Hematopoietic multipotent progenitor cell (in vitro differentiated cells): ENCODE data around the gene ACOD1. TPM values are rescaled to one million over a fixed set of nuclear protein-coding genes. Genes with fewer than 3 reads are reported as not detected.
"Not testable (repeated sequence)": the region's sequence is repeated elsewhere in the genome, so short reads cannot be mapped to it uniquely, and the experiment has no call there.

ENCODE experiments used
- DNase-seq, 3 donors: peaks; one replicate each; pipeline ENCODE4 v3.0.0-alpha.2; 2011 to 2015; ENCODE audit warnings: low read depth in 2 of 3, low spot score in 2 of 3
- total RNA-seq: library from RNA; depleted of rRNA; stranded (reverse); fragments of >200 nt; gene quantifications from one replicate; pipeline ENCODE4 v1.2.3, GENCODE V29; 2012

Gene ACOD1
- total RNA-seq: not detected

DNA sequence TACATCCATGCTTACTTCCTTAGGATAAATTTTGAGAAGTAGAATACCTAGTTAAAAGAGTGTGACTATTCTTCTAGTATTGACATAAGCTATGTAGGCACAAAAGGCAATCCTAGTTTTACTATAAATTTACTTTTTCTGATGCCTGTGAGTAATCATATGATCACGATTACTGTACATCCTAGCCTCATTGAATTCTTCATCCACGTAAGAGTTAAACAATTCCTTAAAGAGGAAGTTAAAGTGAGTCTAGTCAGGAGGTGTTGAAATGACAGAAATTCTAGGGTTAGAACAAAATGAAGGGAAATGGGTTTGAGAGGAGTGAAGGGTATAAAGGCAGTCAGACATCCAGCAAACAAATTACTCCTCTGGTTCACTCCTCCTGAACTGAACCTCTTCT lies at the start of gene ACOD1:
TSS of gene ACOD1 (plus strand) at position 363 of the 400 bp plus-strand sequence. CDS start 48 bp downstream, outside the sequence.
- no peak for DNase-seq

DNA sequence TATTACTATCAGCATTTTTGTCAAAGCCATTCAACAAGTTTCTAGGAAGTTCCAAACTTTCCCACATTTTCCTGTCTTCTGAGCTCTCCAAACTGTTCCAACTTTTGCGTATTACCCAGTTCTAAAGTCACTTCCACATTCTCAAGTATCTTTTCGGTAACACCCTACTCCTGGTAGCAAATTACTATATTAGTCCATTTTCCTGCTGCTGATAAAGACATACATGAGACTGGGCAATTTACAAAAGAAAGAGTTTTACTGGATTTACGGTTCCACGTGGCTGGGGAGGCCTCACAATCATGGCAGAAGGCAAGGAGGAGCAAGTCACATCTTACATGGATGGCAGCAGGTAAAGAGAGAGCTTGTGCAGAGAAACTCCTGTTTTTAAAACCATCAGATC lies 49.2 kb upstream of the ACOD1 start:
- DNase-seq: not testable (repeated sequence)

DNA sequence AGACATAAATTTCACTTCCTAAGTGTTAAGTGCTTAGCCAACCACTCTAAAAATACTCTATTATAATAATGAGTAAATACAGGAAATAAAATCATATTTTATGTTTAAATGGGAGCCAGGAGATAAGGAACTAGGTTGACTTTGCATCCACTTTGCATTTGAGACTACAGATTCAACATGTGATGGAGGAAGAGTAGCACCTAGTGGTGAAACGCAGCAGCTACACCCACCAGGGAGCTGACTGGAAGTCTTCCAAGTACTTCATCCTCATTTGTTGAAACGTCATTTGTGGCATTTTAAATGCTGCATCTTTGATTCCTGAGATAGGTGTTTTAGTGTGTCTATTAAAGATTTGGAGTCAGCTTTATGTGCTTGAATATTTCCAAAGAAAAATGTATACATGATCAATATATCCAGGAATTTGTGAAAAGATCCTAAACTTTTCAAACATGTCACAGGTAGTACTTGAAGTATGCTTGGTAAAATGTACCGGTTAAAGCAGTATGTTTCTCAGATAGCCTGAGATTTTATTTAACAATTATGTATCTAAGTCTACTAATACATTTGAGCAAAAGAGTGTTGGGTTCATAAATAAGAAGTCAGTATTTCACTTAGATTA lies 44.7 kb upstream of the ACOD1 start:
- peak; percentile 32 to 85 (median 67) for DNase-seq

DNA sequence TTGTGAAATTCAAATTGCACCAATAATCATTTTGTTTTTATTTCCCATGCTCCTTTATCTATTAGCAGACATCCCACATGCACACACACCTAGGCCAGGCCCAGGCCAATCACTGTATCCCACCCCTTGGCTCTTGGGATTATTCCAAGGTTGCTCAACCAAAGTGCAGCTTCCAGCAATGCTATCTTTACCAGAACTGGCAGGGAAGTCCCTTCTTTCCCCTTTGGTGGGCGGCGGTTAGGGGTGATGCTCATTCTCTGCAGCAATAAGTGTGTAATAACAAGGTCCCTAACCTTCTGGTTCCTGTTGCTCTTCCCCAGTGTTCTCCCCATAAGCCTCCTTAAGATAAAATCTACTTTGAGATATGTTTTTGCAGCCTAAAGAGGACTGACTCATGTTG lies 43.8 kb upstream of the ACOD1 start:
- no peak for DNase-seq

DNA sequence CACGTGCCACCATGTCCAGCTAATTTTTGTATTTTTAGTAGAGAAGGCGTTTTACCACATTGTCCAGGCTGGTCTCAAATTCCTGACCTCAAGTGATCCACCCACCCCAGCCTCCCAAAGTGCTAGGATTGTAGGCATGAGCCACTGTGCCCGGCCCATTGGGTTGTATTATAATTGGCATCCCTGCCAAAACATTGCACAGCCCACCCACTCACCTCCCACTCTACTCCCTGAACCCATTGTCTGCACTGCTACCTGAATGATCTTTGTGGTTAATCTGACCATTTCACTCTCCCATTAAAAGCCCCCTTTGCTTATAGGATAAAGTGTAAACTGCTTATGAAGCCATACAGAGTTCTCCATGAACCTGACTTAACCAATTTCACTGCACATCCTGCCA lies 35.8 kb upstream of the ACOD1 start:
- DNase-seq: no peak

DNA sequence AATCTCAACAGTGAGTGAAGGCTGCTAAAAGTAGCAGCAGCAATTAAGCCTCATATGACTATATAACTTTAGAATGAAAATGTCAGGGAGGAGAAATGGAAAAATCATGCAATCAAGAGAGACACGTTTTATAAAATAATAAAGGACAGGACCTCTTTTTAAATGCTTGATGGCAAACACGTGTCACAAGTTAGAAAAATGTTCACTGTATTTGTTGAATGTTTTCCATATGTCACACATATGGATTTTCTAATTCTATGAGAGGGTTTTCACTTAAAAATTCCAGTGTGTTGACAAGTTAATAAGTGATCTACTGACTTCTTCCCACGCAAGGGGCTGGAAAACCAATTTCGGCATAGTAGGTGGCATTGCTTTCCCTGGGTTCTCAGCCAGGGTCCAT lies 34.4 kb upstream of the ACOD1 start:
- DNase-seq: no peak

DNA sequence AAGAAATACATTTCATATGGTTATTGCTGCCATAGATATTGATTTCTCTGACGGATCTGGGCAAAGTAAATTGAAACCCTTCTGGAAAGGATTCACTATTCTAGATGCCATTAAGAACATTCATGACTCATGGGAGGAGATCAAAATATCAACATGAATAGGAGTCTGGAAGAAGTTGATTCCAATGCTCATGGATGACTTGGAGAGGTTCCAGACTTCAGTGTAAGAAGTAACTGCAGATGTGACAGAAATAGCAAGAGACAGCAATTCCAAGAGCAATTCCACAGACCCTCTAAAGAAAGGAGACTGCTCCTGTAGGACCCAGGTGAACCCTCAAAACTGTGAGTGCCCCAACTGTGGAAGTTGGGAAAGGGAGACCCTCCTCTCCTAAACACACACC lies 31.2 kb upstream of the ACOD1 start:
- DNase-seq: no peak

DNA sequence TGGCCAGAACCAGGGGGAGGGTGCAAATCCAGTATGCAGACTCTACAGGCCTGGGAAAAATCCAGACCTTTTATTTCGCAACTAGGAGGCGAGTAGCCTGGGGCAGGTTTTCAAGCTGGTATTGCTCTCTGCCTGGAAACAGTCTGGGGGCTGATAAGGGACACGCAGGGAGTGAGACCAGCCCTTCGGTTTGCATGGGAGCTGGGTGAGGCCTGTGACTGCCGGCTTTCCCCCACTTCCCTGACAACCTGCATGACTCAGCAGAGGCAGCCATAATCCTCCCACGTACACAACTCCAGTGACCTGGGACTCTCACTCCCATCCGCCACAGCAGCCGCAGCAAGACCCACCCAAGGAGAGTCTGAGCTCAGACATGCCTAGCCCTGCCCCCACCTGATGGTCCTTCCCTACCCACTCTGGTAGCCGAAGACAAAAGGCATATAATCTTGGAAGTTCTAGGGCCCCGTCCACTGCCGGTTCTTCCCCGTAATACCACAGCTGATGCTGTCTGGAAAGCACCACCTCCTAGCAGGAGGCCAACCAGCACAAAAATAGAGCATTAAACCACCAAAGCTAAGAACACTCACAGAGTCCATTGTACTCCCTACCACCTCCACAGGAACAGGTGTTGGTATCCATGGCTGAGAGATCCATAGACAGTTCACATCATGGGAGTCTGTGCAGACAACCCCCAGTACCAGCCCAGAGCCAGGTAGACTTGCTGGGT lies 30.4 kb upstream of the ACOD1 start:
- DNase-seq: not testable (repeated sequence)

DNA sequence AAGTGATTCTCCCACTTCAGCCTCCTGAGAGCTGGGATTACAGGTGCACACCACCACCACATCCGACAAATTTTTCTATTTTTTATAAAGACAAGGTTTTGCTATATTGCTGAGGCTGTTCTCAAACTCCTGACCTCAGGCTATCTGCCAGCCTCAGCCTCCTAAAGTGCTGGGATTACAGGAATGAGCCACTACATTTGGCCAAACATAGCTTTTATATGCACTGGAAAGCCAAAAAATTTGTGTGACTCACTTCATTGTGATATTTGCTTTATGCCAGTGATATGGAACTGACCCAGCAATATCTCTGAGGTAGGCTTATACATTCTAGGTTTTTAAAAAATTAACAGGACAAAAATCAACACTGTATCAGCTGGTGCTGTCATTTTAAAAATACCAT lies 26.8 kb upstream of the ACOD1 start:
- DNase-seq: no peak

DNA sequence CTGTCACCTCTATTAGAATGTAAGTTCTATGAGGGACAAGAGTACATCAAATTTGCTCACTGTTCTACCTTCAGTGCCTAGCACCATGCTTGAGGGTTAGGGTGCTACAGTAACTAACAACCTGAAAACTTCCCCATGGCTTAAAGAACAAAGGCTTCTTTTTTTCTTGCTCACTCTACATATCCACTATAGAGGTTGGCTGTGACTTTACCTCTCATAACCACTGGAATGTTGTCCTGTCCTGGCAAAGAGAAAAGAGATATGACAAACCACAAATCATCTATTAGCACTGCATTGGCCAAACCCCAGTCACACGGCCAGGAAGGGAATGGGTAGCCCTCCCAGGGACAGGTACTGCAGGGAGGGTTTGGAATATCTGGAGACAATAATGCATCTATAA lies 23.2 kb upstream of the ACOD1 start:
- DNase-seq: no peak

DNA sequence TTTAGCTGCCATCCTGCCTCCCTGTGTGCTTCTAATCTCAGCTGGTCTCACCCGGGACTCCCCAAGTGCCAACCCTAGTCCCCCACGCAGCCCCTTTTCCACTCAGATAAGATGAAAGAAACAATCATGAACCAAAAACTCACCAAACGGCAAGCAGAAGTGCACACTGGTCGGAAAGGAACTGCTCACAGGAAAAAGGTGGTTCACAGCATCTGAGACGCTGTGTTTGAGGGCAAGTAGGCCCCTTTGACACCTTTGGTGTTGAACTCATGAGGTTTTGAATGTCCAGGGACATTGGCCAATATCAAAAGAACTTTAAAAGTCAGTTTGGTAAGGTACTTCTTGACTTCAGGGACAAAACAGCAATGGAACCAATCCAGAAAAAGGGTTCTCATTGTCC lies 20.4 kb upstream of the ACOD1 start:
- DNase-seq: no peak

DNA sequence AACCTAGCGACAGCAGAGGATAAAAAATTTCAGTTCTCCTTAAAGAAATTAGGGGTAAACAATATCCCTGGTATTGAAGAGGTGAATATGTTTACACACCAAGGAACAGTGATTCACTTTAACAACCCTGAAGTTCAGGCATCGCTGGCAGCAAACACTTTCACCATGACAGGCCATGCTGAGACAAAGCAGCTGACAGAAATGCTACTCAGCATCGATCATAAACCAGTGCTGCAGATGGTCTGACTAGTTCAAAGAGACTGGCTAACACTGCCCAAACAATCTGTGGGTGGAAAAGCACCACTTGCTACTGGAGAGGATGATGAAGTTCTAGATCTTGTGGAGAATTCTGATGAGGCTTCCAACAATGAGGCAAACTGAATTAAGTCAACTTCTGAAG lies 19.9 kb upstream of the ACOD1 start:
- DNase-seq: no peak

DNA sequence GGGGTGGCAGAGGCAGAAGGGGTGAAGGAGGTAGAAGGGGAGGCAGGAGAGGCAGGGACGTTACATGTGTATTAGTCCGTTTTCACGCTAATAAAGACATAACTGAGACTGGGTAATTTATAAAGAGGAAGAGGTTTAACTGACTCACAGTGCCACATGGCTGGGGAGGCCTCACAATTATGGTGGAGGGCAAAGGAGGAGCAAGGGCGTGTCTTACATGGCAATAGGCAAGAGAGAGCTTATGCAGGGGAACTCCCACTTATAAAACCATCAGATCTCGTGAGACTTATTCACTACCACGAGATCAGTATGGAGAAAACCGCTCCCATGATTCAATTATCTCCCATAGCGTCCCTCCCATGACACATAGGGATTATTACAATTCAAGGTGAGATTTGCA lies 19.0 kb upstream of the ACOD1 start:
- no peak for DNase-seq

DNA sequence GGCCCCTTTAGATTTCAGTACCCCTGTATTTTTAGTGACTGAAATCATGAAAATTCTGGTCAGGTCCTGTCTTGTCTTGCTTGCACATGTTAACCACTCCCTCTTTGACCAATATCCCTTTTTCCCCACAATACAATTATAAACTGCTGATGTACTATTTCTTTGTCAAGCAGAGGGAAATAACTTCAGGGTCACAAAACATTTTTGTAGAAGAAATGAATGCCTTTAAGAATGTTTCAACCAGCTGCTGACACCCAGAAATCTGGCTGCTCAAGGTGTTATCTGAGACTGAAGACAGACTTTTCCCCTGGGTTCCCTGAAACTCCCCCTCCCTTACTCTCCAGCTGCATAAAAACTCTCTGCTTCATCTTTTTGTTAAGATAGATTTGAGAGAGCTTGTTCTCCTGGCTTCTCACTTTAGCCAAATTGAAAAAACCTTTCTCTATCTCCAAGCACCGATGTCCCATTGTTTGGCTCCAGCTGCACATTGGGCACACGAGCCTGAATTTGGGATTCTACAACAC lies 18.4 kb upstream of the ACOD1 start:
- DNase-seq: no peak

DNA sequence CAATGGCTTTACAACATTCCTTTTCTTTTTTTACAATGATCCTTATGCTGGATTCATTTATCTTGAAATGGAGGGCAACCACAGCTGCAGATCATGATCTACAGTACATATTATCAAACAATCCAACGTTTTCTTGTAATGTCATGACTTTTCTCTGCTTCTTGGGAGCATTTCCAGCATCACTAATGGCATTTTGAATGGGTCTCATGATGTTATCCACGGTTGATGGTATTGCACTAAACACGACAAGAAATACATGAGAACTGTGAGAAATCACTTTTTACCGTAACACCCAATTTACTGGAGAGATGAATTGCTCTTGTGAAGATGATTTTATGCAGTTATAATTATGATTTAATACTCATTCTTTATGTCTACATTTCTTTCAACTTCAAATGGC lies 16.2 kb upstream of the ACOD1 start:
- no peak for DNase-seq

DNA sequence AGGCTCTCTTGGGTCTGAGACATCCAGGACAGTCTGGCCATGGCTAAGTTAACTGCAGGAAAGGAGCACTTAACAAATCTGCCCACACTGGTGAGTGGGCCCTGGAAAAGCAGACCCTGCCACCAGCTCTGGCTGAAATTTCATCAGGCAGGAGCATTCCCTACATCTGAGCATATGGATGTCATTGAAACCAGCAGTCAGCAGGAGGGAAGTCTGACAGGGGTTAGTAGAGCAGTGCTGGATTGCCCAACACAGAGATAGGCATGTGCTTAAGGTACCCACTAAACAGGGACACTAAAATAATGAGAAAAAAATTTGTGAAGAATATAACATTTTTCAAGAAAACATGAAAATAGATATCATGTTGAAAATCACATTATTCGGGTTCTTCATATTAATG lies 13.6 kb upstream of the ACOD1 start:
- no peak for DNase-seq

DNA sequence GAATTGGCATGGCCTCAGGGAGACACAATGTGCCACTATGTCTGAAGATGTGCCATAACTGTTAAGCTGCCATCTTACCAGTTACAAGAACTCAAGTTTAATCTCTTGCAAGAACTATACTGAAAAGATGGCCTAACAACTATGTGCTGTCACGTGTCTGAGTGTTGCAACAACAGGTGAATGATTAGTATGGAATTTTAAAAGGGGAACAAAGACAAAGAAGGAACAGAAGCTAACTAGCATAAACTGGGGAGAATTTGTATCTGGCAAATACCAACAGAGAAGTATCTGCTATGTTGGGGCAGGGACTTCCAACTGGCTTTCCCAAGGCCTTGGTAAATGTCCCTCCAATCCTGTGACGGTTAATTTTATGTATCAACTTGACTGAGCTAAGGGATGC lies 11.5 kb upstream of the ACOD1 start:
- DNase-seq: no peak

DNA sequence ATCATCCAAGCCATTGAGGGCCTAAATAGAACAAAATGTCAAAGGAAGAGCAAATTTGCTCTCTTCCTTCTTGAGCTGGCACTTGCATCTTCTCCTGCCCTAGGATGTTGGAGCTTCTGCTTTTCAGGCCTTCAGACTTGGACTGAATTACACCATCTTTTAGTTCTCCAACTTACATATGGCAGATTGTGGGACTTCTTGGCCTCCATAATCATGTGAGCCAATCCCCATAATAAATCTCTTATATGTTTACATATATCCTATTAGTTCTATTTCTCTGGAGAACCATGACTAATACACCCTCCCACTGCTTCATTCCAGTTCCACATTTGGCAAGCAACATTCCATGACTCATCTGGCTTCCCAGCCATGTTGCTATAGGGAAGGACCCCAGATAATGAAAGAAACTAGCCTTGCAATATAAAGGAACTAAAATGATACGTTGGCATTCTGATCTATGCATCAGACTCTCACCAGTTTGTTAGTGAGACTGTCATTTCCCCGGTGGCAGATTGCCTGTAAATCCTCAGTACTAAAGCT lies 11.0 kb upstream of the ACOD1 start:
- no peak for DNase-seq

DNA sequence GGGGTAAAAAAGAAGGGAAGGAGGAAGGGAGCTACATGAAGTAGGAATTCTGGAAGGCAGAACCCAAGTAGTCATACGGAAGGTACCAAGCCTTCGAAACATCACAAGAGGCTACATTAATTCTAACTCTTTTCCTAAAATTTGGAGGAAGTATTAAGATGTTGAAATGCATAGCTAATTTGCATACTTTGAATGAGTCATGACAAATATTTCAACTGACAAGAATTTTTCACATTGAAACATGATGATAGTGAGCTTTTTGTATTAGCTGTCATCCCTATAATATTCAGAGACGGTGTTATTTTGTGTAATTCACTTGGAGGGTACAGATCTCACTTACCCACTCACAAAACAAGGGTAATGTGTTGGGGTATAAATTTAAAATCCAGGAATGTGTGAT lies 9.1 kb upstream of the ACOD1 start:
- no peak for DNase-seq

DNA sequence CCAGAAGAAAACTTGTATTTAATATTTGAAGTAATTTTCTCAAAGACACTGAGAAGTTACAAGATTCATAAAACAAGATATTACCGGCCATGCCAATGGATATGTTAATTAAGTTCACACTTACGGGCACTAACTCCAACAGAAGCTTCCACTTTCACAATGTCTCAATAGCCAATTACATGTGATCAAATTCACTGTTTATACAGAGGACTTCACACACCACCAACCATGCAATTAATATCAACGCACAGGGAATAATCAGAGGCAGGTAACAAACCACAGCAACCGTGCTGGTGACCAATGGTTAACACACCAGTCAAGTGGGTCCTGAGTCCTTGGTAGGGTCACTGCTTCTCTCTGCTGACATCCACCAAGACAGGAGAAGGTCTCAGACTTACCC lies 5.9 kb upstream of the ACOD1 start:
- DNase-seq: no peak

DNA sequence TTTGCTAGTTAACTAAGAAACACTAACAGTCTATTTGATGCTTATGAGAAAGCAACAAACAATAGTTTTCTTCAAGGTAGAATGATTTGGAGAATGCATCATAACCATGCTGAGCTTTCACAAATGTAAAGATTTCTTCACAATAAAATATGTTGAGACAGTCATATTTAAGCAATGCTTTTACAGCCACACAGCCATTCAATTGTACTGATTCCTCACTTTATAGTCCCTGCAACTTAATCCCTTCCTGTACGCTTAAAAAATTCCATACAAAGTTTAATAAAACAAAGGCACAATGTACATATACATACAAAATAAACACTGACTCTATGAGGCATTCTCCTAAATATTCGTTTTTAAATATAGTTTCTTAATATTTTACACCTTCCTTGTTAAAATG lies 4.7 kb upstream of the ACOD1 start:
- no peak for DNase-seq

DNA sequence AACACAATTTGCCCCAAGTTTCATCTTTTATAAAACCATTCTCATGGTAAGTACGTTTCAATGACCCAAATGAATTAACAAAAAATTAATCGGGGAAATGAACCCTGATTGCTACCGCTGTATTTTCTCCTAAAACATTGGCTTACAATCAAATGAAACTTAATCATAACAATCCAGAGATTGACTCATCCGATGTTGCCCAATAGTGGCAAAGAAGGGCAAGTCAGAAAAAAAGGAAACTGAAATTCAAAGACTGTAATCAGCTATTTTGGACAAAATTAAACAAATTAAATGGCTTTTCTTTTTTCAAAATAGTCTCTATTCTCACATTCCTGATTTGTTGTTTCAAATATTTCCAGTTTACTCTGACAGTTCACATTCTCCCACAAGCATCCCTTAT lies 3.9 kb upstream of the ACOD1 start:
- no peak for DNase-seq
